Measurements from ENCODE around the gene CEP250.

DNA sequence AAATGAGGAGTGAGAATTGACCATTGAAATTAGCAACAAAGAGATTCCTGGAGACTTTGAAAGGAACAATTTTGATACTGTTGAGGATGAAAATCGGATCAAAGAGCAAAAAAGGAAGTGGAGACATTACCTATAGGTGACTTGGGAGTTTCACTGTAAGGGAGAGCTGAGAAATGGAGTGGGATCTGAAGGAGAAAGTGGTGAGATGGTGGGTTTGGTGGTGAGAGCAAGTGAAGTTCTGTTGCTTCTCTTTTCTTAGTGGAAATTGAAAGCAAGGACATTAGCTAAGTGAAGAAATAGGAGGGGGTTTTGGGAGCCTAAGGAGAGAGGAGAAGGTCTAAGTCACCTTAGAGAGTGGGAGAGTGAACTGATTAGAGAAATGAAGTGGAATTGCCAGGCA, 90.7 kb downstream of the CEP250 start:
- TF ChIP-seq EZH2 (IDR thresholded peaks at IDR 0.05; ENCODE audit: insufficient read depth, poor library complexity, severe bottlenecking) = no peak
- no peak for TF ChIP-seq EZH2phosphoT487 (IDR thresholded peaks at IDR 0.05; ENCODE audit: insufficient read depth, low read depth)

Measured in GM23248 (cell line).